ENCODE results near the gene VWA8. TPM values are rescaled to one million over a fixed set of nuclear protein-coding genes. Genes with fewer than 3 reads are reported as not detected.

The VWA8 gene
- total and polyA plus RNA-seq, 10 donors = 2.7 to 33.6 (median 18.3) TPM

- no peaks in the 10 kb centered on the region for H3K9me3 ChIP-seq
- WGBS, 5 donors = 92 to 97% (median 95%) methylated on average over 6 of the region's 6 CpGs
- TF ChIP-seq CTCF (IDR thresholded peaks at IDR 0.05 in 8 of 11, conservative IDR thresholded peaks at IDR 0.05 in 3 of 11) = no peak
- TF ChIP-seq POLR2AphosphoS5 (IDR thresholded peaks at IDR 0.05) = no peak
- no peak for TF ChIP-seq POLR2A (IDR thresholded peaks at IDR 0.05)
- peaks cover 0 to 9% (median 0%) of the 10 kb centered on the region in 6 donors for H3K4me1 ChIP-seq
- H3K4me3 ChIP-seq = no peak overlapping the region
- intact Hi-C loops (cut with DNase I; ENCODE audit: low total_unique reads) = no loop called here
- DNase-seq = no peak
- peaks cover 0 to 36% (median 3%) of the 10 kb centered on the region in 6 donors for H3K36me3 ChIP-seq
- H3K27ac ChIP-seq = no peak overlapping the region
- no peaks in the 10 kb centered on the region for H3K27me3 ChIP-seq (replicated peaks in 1 of 7)
These were observed 378.9 kb downstream of the VWA8 start for GRCh38 chr13:41582027-41582463.

- Histone ChIP-seq H3K4me1 (peaks cover 0 to 9% (median 0%) of the 10 kb centered on the region in 6 donors), H3K27ac (no peak overlapping the region), H3K36me3 (peaks cover 0 to 27% (median 0%) of the 10 kb centered on the region in 6 donors), H3K4me3 (no peak overlapping the region), H3K27me3 (replicated peaks in 1 of 7) (no peaks in the 10 kb centered on the region), H3K9me3 (no peaks in the 10 kb centered on the region)
- no peak for DNase-seq
- intact Hi-C loops (cut with DNase I; ENCODE audit: low total_unique reads) = no loop called here
- TF ChIP-seq CTCF (IDR thresholded peaks at IDR 0.05 in 8 of 11, conservative IDR thresholded peaks at IDR 0.05 in 3 of 11) (no peak), POLR2AphosphoS5 (IDR thresholded peaks at IDR 0.05) (no peak), POLR2A (IDR thresholded peaks at IDR 0.05) (no peak)
These were observed 380.6 kb downstream of the VWA8 start for GRCh38 chr13:41580345-41580744.

- H3K27ac ChIP-seq = no peak overlapping the region
- DNase-seq = no peak
- 86 to 98% (median 96%) methylated on average over 6 of the region's 6 CpGs for WGBS, 5 donors
- H3K9me3 ChIP-seq = no peaks in the 10 kb centered on the region
- H3K27me3 ChIP-seq (replicated peaks in 1 of 7) = no peaks in the 10 kb centered on the region
- TF ChIP-seq CTCF (IDR thresholded peaks at IDR 0.05 in 8 of 11, conservative IDR thresholded peaks at IDR 0.05 in 3 of 11) (no peak), POLR2A (IDR thresholded peaks at IDR 0.05) (no peak), POLR2AphosphoS5 (IDR thresholded peaks at IDR 0.05) (no peak)
- peaks cover 0 to 9% (median 0%) of the 10 kb centered on the region in 6 donors for H3K4me1 ChIP-seq
- intact Hi-C loops (cut with DNase I; ENCODE audit: low total_unique reads) = no loop called here
- H3K4me3 ChIP-seq = no peak overlapping the region
- H3K36me3 ChIP-seq = peaks cover 0 to 28% (median 0%) of the 10 kb centered on the region in 6 donors
These were observed 381.0 kb downstream of the VWA8 start for GRCh38 chr13:41579881-41580280.

GRCh38 chr13:41579168-41579567 is 381.7 kb downstream of the VWA8 start:
- DNase-seq = no peak
- H3K4me1 ChIP-seq = peaks cover 0 to 9% (median 0%) of the 10 kb centered on the region in 6 donors
- TF ChIP-seq POLR2A (IDR thresholded peaks at IDR 0.05) (no peak), POLR2AphosphoS5 (IDR thresholded peaks at IDR 0.05) (no peak), CTCF (IDR thresholded peaks at IDR 0.05 in 8 of 11, conservative IDR thresholded peaks at IDR 0.05 in 3 of 11) (no peak)
- intact Hi-C loops (cut with DNase I; ENCODE audit: low total_unique reads) = no loop called here
- H3K36me3 ChIP-seq = peaks cover 0 to 28% (median 0%) of the 10 kb centered on the region in 6 donors
- WGBS, 5 donors = 83 to 93% (median 91%) methylated on average over 6 of the region's 6 CpGs
- no peaks in the 10 kb centered on the region for H3K9me3 ChIP-seq
- H3K27ac ChIP-seq = no peak overlapping the region
- no peaks in the 10 kb centered on the region for H3K27me3 ChIP-seq (replicated peaks in 1 of 7)
- H3K4me3 ChIP-seq = no peak overlapping the region
